Left lung (tissue), 10 donors: ENCODE results near the gene OR2AT4. TPM values are rescaled to one million over a fixed set of nuclear protein-coding genes. Genes with fewer than 3 reads are reported as not detected.

Experiments
- ATAC-seq: fragments of 200-7000 bp; cut with Tn5 transposase; one replicate; pipeline ENCODE4 v1.9.1; 2020; ENCODE audit warnings: moderate library complexity
- DNase-seq, 4 donors: peaks; one replicate each; pipeline ENCODE4 v3.0.0-alpha.2; 2013 to 2020
- H3K27ac ChIP-seq, 2 donors: fragments of 200-600 bp; sonication (generic) in 1 of 2; one replicate each; pipeline versions ENCODE4 v1.5.0 to v1.8.0; 2020 to 2021
- H3K27me3 ChIP-seq, 2 donors: fragments of 200-600 bp; sonication (generic) in 1 of 2; one replicate each; pipeline versions ENCODE4 v1.5.0 to v1.8.0; 2020 to 2021
- H3K36me3 ChIP-seq, 2 donors: fragments of 200-600 bp; sonication (generic) in 1 of 2; one replicate each; pipeline versions ENCODE4 v1.5.0 to v1.8.0; 2020 to 2021
- H3K4me1 ChIP-seq, 2 donors: fragments of 200-600 bp; one replicate each; pipeline ENCODE4 v1.8.0; 2021
- H3K4me3 ChIP-seq, 2 donors: fragments of 200-600 bp; sonication (generic) in 1 of 2; one replicate each; pipeline versions ENCODE4 v1.5.0 to v1.8.0; 2020 to 2021; ENCODE audit warnings: mild to moderate bottlenecking in 1 of 2
- H3K9me3 ChIP-seq, 2 donors: fragments of 200-600 bp; sonication (generic) in 1 of 2; one replicate each; pipeline versions ENCODE4 v1.5.0 to v1.8.0; 2020 to 2021
- intact Hi-C, 2 donors: fragments of 100-400 bp; cut with DNase I; formaldehyde crosslinking; loops; one replicate each; pipeline versions ENCODE4 v1.11.2 to v1.14.2; 2022
- polyA plus RNA-seq, 6 donors: library from polyadenylated mRNA; unstranded; fragments of 120-200 nt; gene quantifications; one replicate each; pipeline ENCODE4 v1.2.1, GENCODE V29; 2013; ENCODE audit not compliant: insufficient read length in 6 of 6
- total RNA-seq, 2 donors: library from RNA; stranded (reverse); fragmentation: NEBNext Ultra II Directional; extraction: Animal tissue kit (Norgen Biotek cat#: 25700); gene quantifications; one replicate each; pipeline ENCODE4 v1.2.1, GENCODE V29; 2021
- TF ChIP-seq, protein P1 (sequence below), 2 donors: fragments of 200-600 bp; sonication (generic) in 1 of 2; IDR thresholded peaks; one replicate each; pipeline versions ENCODE4 v1.5.0 to v1.8.0; 2021; ENCODE audit warnings: antibody characterized with exemption in 2 of 2
- donor health status: DM: no; HTN: yes; CAD: no.
- donor health status: DM: no; HTN: no; CAD: no.

The OR2AT4 gene
- total and polyA plus RNA-seq, 8 donors, result 0.04 to 0.11 (median 0.06) TPM; not detected in 2

DNA sequence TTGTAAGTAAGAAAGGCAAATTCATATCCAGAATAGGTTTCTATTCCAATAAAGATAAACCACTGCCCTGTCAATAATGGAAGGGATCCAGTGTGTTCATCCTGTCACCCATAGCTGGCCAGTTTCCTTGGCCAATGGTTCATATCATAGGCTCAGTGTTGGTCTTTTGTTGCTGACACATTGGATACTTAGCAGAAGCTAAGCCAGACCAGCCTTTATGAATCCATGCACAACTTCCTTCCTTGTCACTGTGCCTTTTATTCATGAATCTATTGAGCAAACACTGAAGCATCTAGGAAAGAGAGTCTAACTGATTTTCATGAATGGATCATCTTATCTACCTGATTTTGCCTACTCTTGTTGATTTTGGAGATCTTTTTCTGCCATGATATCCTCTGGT is 20.0 kb downstream of the OR2AT4 start:
- H3K27ac ChIP-seq, result no peak overlapping the region
- intact Hi-C loops, result no loop called here
- peaks cover 0 to 16% of the 10 kb centered on the region in 2 donors for H3K27me3 ChIP-seq
- TF ChIP-seq, protein P1, sequence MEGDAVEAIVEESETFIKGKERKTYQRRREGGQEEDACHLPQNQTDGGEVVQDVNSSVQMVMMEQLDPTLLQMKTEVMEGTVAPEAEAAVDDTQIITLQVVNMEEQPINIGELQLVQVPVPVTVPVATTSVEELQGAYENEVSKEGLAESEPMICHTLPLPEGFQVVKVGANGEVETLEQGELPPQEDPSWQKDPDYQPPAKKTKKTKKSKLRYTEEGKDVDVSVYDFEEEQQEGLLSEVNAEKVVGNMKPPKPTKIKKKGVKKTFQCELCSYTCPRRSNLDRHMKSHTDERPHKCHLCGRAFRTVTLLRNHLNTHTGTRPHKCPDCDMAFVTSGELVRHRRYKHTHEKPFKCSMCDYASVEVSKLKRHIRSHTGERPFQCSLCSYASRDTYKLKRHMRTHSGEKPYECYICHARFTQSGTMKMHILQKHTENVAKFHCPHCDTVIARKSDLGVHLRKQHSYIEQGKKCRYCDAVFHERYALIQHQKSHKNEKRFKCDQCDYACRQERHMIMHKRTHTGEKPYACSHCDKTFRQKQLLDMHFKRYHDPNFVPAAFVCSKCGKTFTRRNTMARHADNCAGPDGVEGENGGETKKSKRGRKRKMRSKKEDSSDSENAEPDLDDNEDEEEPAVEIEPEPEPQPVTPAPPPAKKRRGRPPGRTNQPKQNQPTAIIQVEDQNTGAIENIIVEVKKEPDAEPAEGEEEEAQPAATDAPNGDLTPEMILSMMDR (IDR thresholded peaks at IDR 0.05), result no peak
- ATAC-seq, result no peak
- no peak overlapping the region for H3K4me3 ChIP-seq
- no peaks in the 10 kb centered on the region for H3K4me1 ChIP-seq
- no peaks in the 10 kb centered on the region for H3K9me3 ChIP-seq
- H3K36me3 ChIP-seq, result no peaks in the 10 kb centered on the region
- DNase-seq, result no peak

DNA sequence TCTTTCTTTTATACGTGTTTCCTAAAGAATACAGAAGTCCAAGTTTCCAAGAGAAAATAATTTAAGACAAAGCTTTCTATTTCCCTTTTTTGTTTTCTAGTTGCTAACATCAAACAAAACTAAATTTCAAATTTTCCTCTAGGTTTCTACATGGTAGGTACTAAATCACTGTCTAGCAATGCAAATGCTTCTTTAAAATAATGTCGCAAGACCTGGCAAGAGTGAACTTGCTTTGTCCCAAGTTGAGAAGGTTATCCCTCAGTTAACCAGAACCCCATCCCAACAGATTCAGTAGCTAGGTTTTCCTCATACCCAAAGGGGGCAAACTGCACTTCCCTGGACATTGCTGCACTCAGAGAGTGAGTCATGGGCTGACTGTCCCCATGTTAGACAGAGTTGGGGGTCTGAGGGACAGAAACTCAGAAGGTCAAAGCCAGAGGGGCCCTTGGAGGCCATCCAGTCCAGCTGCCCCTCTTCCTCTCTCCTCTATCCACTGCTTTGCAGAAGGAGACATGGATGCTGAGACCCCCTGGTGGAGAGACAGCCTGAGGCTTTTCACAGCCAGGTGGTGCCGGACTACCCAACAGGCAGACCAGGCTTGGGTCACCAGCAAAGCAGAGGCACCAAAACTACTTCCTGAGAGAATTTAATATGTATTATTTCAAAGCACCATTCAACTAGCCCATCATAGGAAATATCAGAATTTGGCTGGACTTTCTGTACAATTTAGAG is 23.1 kb downstream of the OR2AT4 start:
- no peak overlapping the region for H3K4me3 ChIP-seq
- H3K4me1 ChIP-seq, result no peaks in the 10 kb centered on the region
- no peaks in the 10 kb centered on the region for H3K36me3 ChIP-seq
- intact Hi-C loops, result no loop called here
- peaks cover 0 to 21% of the 10 kb centered on the region in 2 donors for H3K27me3 ChIP-seq
- no peak for ATAC-seq
- DNase-seq, result no peak
- TF ChIP-seq, protein P1 (IDR thresholded peaks at IDR 0.05), result no peak
- no peaks in the 10 kb centered on the region for H3K9me3 ChIP-seq
- no peak overlapping the region for H3K27ac ChIP-seq

DNA sequence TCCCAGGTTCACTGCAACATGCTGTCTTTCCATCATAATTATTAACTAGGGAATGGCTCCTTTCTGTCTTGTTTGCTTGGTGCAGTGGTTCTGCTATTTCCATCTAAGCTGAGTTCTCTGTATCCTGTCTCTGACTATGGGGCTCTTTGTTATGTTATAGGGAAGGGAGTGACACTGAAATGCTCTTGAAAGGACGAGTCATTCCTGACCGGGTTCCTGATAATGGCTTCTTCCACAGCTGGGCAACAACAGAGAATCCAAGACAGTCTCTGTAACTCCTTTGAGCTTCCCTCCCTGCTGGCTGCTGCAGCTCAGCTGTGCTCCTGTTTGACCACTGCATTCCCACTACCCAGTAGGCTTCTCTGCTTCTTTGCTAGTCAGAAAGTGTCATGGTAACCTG is 24.1 kb downstream of the OR2AT4 start:
- intact Hi-C loops, result no loop called here
- TF ChIP-seq, protein P1 (IDR thresholded peaks at IDR 0.05), result no peak
- peaks cover 0 to 21% of the 10 kb centered on the region in 2 donors for H3K27me3 ChIP-seq

DNA sequence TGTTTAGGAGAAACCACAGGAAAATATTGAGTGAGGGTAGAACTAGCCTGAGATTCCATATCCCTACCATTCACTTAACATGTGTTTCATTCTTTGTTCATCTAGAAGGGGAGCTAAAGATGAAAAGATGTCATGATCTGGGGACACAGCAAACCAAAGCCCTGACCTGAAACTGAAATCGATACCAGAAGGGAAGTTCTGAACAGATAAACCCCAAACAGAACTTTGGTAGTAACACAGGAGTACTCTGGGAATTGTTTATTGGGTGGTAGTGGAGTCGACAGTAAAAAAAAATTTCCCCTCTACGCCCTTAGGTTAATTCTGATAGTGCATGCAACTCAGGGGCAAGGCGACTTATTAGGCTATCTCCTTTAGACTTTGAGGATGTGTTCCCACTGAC is 27.2 kb downstream of the OR2AT4 start:
- DNase-seq (no peak), ATAC-seq (no peak)
- H3K27ac ChIP-seq, result no peak overlapping the region

More for the DNA sequence above, 24.1 kb downstream of the OR2AT4 start:
- ATAC-seq (no peak), DNase-seq (no peak)
- Histone ChIP-seq H3K9me3 (no peaks in the 10 kb centered on the region), H3K36me3 (no peaks in the 10 kb centered on the region), H3K4me3 (no peak overlapping the region), H3K4me1 (no peaks in the 10 kb centered on the region), H3K27ac (no peak overlapping the region)

DNA sequence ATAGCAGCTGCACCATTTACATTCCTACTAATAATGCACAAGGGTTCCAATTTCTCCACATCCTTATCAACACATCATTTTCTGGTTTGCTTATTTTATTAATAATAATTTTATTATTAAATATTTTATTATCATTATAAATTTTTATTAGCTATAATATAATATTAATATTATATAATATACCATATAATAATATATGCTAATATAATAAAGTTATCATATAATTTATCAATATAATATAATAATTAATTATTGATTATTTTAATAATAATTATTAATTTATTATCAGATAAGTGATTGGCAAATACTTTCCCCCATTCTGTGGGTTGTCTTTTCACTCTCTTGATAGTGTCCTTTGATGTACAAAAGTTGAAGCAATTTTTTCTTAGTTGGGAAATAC is 27.7 kb downstream of the OR2AT4 start:
- intact Hi-C loops, result no loop called here
- no peak for ATAC-seq
- TF ChIP-seq, protein P1 (IDR thresholded peaks at IDR 0.05), result no peak

More for the DNA sequence above, 27.2 kb downstream of the OR2AT4 start:
- Histone ChIP-seq H3K4me3 (no peak overlapping the region), H3K9me3 (no peaks in the 10 kb centered on the region), H3K27me3 (peaks cover 0 to 21% of the 10 kb centered on the region in 2 donors), H3K36me3 (no peaks in the 10 kb centered on the region), H3K4me1 (no peaks in the 10 kb centered on the region)
- intact Hi-C loops, result no loop called here
- TF ChIP-seq, protein P1 (IDR thresholded peaks at IDR 0.05), result no peak

More for the DNA sequence above, 27.7 kb downstream of the OR2AT4 start:
- DNase-seq, result no peak
- H3K4me3 ChIP-seq, result no peak overlapping the region
- H3K4me1 ChIP-seq, result no peaks in the 10 kb centered on the region
- no peak overlapping the region for H3K27ac ChIP-seq
- H3K27me3 ChIP-seq, result peaks cover 0 to 21% of the 10 kb centered on the region in 2 donors
- no peaks in the 10 kb centered on the region for H3K9me3 ChIP-seq
- H3K36me3 ChIP-seq, result no peaks in the 10 kb centered on the region
